GM23338 (cell line): Measurements from ENCODE around the gene SPATS1.

ENCODE experiments used
- CREB1 ChIP-seq: fragments of 250-450 bp; sonication (Bioruptor Pico); IDR thresholded peaks from 2 replicates; pipeline ENCODE4 v1.5.0; 2020; ENCODE audit warnings: low read depth, mild to moderate bottlenecking, moderate library complexity
- ETS1 ChIP-seq: IDR thresholded peaks from 2 replicates; pipeline ENCODE4 v1.6.1; 2016; ENCODE audit warnings: antibody characterized with exemption
- EZH2 ChIP-seq: fragments of 200-600 bp; sonication (generic); IDR thresholded peaks from one replicate; pipeline ENCODE4 v1.8.0; 2017; ENCODE audit warnings: antibody characterized with exemption, mild to moderate bottlenecking, low read depth; ENCODE audit not compliant: unreplicated experiment
- EZH2phosphoT487 ChIP-seq: fragments of 200-600 bp; sonication (generic); IDR thresholded peaks from one replicate; pipeline ENCODE4 v1.8.1; 2018; ENCODE audit warnings: antibody characterized with exemption; ENCODE audit not compliant: unreplicated experiment
- JUNB ChIP-seq: IDR thresholded peaks from one replicate; pipeline ENCODE4 v1.6.1; 2016; ENCODE audit warnings: antibody characterized with exemption; ENCODE audit not compliant: unreplicated experiment
- NANOG ChIP-seq: IDR thresholded peaks from 2 replicates; pipeline ENCODE4 v1.6.1; 2016; ENCODE audit warnings: antibody characterized with exemption, borderline replicate concordance
- POLR2AphosphoS5 ChIP-seq: IDR thresholded peaks from 2 replicates; pipeline ENCODE4 v1.6.1; 2016; ENCODE audit warnings: antibody characterized with exemption, low read depth
- STAT1 ChIP-seq: IDR thresholded peaks from one replicate; pipeline ENCODE4 v1.6.1; 2016; ENCODE audit warnings: antibody characterized with exemption; ENCODE audit not compliant: unreplicated experiment
- ZNF114 ChIP-seq: fragments of 250-450 bp; sonication (Bioruptor Pico); IDR thresholded peaks from 2 replicates; pipeline ENCODE4 v1.5.0; 2020; ENCODE audit warnings: mild to moderate bottlenecking, moderate library complexity
- ZNF331 ChIP-seq: fragments of 250-450 bp; sonication (Bioruptor Pico); IDR thresholded peaks from 2 replicates; pipeline ENCODE4 v1.5.0; 2020; ENCODE audit warnings: low read depth, mild to moderate bottlenecking, moderate library complexity
- TF ChIP-seq, protein P1 (sequence below), 2 experiments: fragments of 200-600 bp in 1 of 2; sonication (generic) in 1 of 2; conservative IDR thresholded peaks; 2 replicates each; pipeline versions ENCODE4 v1.5.1 to v1.6.1; 2016 to 2017; ENCODE audit warnings: antibody characterized with exemption in 2 of 2, low read depth in 2 of 2, mild to moderate bottlenecking in 2 of 2, moderate library complexity in 1 of 2
- TF ChIP-seq, protein P2 (sequence below): IDR thresholded peaks from one replicate; pipeline ENCODE4 v1.6.1; 2018; ENCODE audit warnings: antibody characterized with exemption; ENCODE audit not compliant: unreplicated experiment
- TF ChIP-seq, protein P3 (sequence below): fragments of 250-450 bp; sonication (Bioruptor Pico); IDR thresholded peaks from 2 replicates; pipeline ENCODE4 v1.5.0; 2020; ENCODE audit warnings: mild to moderate bottlenecking, moderate library complexity

DNA sequence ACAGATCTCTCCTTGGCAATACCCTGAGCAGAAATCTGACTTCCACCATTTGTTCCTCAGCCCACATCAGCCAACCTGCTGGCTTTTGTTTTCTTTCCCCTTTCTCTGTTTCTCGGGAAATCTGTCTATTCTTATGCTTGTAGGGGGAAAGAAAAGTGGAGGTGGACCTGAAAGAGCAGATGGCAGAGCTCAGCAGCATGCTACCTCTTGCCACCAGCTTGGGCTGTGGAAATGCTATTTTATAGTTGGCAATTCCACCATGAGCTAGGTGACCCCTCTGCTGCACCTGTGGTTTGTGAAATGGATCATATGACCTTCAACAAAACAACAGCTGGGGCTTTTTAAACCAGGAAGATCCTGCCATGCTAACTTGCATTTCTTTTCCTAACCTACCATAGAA, 6.8 kb upstream of the SPATS1 start:
- TF ChIP-seq, protein P1, sequence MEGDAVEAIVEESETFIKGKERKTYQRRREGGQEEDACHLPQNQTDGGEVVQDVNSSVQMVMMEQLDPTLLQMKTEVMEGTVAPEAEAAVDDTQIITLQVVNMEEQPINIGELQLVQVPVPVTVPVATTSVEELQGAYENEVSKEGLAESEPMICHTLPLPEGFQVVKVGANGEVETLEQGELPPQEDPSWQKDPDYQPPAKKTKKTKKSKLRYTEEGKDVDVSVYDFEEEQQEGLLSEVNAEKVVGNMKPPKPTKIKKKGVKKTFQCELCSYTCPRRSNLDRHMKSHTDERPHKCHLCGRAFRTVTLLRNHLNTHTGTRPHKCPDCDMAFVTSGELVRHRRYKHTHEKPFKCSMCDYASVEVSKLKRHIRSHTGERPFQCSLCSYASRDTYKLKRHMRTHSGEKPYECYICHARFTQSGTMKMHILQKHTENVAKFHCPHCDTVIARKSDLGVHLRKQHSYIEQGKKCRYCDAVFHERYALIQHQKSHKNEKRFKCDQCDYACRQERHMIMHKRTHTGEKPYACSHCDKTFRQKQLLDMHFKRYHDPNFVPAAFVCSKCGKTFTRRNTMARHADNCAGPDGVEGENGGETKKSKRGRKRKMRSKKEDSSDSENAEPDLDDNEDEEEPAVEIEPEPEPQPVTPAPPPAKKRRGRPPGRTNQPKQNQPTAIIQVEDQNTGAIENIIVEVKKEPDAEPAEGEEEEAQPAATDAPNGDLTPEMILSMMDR (conservative IDR thresholded peaks at IDR 0.05; ENCODE audit: low read depth in 2 of 2): no peak
- no peak for TF ChIP-seq EZH2
- no peak for TF ChIP-seq ETS1
- no peak for TF ChIP-seq POLR2AphosphoS5
- TF ChIP-seq, protein P2, sequence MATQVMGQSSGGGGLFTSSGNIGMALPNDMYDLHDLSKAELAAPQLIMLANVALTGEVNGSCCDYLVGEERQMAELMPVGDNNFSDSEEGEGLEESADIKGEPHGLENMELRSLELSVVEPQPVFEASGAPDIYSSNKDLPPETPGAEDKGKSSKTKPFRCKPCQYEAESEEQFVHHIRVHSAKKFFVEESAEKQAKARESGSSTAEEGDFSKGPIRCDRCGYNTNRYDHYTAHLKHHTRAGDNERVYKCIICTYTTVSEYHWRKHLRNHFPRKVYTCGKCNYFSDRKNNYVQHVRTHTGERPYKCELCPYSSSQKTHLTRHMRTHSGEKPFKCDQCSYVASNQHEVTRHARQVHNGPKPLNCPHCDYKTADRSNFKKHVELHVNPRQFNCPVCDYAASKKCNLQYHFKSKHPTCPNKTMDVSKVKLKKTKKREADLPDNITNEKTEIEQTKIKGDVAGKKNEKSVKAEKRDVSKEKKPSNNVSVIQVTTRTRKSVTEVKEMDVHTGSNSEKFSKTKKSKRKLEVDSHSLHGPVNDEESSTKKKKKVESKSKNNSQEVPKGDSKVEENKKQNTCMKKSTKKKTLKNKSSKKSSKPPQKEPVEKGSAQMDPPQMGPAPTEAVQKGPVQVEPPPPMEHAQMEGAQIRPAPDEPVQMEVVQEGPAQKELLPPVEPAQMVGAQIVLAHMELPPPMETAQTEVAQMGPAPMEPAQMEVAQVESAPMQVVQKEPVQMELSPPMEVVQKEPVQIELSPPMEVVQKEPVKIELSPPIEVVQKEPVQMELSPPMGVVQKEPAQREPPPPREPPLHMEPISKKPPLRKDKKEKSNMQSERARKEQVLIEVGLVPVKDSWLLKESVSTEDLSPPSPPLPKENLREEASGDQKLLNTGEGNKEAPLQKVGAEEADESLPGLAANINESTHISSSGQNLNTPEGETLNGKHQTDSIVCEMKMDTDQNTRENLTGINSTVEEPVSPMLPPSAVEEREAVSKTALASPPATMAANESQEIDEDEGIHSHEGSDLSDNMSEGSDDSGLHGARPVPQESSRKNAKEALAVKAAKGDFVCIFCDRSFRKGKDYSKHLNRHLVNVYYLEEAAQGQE: no peak
- no peak for TF ChIP-seq EZH2phosphoT487
- TF ChIP-seq CREB1 (CRISPR knock-in tag): no peak
- TF ChIP-seq JUNB: no peak
- TF ChIP-seq STAT1: no peak
- no peak for TF ChIP-seq ZNF114 (CRISPR knock-in tag)
- TF ChIP-seq NANOG: no peak
- no peak for TF ChIP-seq ZNF331
- TF ChIP-seq, protein P3, sequence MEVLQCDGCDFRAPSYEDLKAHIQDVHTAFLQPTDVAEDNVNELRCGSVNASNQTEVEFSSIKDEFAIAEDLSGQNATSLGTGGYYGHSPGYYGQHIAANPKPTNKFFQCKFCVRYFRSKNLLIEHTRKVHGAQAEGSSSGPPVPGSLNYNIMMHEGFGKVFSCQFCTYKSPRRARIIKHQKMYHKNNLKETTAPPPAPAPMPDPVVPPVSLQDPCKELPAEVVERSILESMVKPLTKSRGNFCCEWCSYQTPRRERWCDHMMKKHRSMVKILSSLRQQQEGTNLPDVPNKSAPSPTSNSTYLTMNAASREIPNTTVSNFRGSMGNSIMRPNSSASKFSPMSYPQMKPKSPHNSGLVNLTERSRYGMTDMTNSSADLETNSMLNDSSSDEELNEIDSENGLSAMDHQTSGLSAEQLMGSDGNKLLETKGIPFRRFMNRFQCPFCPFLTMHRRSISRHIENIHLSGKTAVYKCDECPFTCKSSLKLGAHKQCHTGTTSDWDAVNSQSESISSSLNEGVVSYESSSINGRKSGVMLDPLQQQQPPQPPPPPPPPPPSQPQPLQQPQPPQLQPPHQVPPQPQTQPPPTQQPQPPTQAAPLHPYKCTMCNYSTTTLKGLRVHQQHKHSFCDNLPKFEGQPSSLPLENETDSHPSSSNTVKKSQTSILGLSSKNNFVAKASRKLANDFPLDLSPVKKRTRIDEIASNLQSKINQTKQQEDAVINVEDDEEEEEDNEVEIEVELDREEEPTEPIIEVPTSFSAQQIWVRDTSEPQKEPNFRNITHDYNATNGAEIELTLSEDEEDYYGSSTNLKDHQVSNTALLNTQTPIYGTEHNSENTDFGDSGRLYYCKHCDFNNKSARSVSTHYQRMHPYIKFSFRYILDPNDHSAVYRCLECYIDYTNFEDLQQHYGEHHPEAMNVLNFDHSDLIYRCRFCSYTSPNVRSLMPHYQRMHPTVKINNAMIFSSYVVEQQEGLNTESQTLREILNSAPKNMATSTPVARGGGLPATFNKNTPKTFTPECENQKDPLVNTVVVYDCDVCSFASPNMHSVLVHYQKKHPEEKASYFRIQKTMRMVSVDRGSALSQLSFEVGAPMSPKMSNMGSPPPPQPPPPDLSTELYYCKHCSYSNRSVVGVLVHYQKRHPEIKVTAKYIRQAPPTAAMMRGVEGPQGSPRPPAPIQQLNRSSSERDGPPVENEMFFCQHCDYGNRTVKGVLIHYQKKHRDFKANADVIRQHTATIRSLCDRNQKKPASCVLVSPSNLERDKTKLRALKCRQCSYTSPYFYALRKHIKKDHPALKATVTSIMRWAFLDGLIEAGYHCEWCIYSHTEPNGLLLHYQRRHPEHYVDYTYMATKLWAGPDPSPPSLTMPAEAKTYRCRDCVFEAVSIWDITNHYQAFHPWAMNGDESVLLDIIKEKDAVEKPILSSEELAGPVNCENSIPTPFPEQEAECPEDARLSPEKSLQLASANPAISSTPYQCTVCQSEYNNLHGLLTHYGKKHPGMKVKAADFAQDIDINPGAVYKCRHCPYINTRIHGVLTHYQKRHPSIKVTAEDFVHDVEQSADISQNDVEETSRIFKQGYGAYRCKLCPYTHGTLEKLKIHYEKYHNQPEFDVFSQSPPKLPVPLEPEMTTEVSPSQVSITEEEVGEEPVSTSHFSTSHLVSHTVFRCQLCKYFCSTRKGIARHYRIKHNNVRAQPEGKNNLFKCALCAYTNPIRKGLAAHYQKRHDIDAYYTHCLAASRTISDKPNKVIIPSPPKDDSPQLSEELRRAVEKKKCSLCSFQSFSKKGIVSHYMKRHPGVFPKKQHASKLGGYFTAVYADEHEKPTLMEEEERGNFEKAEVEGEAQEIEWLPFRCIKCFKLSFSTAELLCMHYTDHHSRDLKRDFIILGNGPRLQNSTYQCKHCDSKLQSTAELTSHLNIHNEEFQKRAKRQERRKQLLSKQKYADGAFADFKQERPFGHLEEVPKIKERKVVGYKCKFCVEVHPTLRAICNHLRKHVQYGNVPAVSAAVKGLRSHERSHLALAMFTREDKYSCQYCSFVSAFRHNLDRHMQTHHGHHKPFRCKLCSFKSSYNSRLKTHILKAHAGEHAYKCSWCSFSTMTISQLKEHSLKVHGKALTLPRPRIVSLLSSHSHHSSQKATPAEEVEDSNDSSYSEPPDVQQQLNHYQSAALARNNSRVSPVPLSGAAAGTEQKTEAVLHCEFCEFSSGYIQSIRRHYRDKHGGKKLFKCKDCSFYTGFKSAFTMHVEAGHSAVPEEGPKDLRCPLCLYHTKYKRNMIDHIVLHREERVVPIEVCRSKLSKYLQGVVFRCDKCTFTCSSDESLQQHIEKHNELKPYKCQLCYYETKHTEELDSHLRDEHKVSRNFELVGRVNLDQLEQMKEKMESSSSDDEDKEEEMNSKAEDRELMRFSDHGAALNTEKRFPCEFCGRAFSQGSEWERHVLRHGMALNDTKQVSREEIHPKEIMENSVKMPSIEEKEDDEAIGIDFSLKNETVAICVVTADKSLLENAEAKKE (CRISPR knock-in tag): no peak
